HFFc6 (cell line): Measurements from ENCODE around the gene TMEM86B. TPM values are rescaled to one million over a fixed set of nuclear protein-coding genes. Genes with fewer than 3 reads are reported as not detected.

Experiments used
- DNase-seq: peaks from one replicate; pipeline ENCODE4 v3.0.0-alpha.2; 2018
- H3K27ac Mint-ChIP-seq: 2 replicates; pipeline ENCODE4 v1.8.0; 2020; ENCODE audit warnings: mild to moderate bottlenecking, mixed read lengths
- H3K27me3 Mint-ChIP-seq: 2 replicates; pipeline ENCODE4 v1.8.0; 2021; ENCODE audit warnings: mild to moderate bottlenecking, moderate library complexity, mixed read lengths; ENCODE audit not compliant: insufficient read depth
- H3K36me3 Mint-ChIP-seq: 2 replicates; pipeline ENCODE4 v1.8.0; 2021; ENCODE audit warnings: low read depth, mixed read lengths
- H3K4me1 Mint-ChIP-seq: 2 replicates; pipeline ENCODE4 v1.8.0; 2020; ENCODE audit warnings: low read depth, mixed read lengths
- H3K4me3 Mint-ChIP-seq: 2 replicates; pipeline ENCODE4 v1.8.0; 2020; ENCODE audit warnings: mild to moderate bottlenecking, moderate library complexity, mixed read lengths
- H3K9me3 Mint-ChIP-seq: 2 replicates; pipeline ENCODE4 v1.8.0; 2020; ENCODE audit warnings: mild to moderate bottlenecking, mixed read lengths
- total RNA-seq, 6 experiments: library from RNA; stranded (reverse); fragmentation: NEBNext Ultra II Directional; extraction: Animal tissue kit (Norgen Biotek cat#: 25700); gene quantifications; 2 replicates in 1 of 6; 3 replicates in 5 of 6; pipeline ENCODE4 v1.2.3, GENCODE V29; 2021
- TF ChIP-seq, protein P1 (sequence below): fragments of 200-600 bp; sonication (generic); IDR thresholded peaks from 2 replicates; pipeline ENCODE4 v1.5.0; 2021; ENCODE audit warnings: antibody characterized with exemption, mild to moderate bottlenecking

The TMEM86B gene
- total RNA-seq, 6 experiments from 2014 or later, result 1.8 to 2.7 (median 2.0) TPM

DNA sequence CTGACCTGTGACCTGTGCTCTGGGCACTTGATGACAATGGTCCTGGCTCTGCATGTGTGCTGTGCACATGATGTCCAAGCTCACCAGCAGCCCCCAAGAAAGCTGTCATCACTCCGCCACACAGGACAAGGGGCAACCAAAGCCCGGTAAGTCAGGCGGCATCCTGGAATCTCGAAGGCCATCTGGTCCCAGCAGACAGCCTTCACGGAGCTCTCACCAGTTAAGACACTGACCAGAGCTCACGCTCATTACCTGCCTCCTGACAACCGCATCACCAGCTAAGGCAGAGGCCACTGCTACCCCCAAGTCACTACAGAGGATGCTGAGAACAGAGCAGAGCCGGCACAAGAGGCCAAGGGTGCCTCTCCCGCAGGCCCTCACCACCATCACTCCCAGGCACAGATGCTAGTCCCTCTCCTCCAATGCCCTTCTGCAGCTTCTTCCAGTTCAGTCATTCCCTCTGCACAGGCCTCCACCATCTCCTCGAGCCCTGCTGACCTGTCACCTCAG is 19.7 kb upstream of the TMEM86B start:
- H3K27ac Mint-ChIP-seq, result peak overlapping the region; percentile 71
- no peaks in the 10 kb centered on the region for H3K9me3 Mint-ChIP-seq
- H3K36me3 Mint-ChIP-seq, result no peaks in the 10 kb centered on the region; the same call in 1 of the 2 replicates
- no peak overlapping the region for H3K4me3 Mint-ChIP-seq
- peaks cover 27% of the 10 kb centered on the region for H3K4me1 Mint-ChIP-seq
- no peak for DNase-seq
- TF ChIP-seq, protein P1, sequence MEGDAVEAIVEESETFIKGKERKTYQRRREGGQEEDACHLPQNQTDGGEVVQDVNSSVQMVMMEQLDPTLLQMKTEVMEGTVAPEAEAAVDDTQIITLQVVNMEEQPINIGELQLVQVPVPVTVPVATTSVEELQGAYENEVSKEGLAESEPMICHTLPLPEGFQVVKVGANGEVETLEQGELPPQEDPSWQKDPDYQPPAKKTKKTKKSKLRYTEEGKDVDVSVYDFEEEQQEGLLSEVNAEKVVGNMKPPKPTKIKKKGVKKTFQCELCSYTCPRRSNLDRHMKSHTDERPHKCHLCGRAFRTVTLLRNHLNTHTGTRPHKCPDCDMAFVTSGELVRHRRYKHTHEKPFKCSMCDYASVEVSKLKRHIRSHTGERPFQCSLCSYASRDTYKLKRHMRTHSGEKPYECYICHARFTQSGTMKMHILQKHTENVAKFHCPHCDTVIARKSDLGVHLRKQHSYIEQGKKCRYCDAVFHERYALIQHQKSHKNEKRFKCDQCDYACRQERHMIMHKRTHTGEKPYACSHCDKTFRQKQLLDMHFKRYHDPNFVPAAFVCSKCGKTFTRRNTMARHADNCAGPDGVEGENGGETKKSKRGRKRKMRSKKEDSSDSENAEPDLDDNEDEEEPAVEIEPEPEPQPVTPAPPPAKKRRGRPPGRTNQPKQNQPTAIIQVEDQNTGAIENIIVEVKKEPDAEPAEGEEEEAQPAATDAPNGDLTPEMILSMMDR, result no peak
- no peaks in the 10 kb centered on the region; the same call in none of the 2 replicates for H3K27me3 Mint-ChIP-seq

- TF ChIP-seq, protein P1, result no peak
- H3K27ac Mint-ChIP-seq, result peak overlapping the region; percentile 71
- DNase-seq, result peak; percentile 55
- H3K4me1 Mint-ChIP-seq, result peaks cover 27% of the 10 kb centered on the region
- no peaks in the 10 kb centered on the region for H3K9me3 Mint-ChIP-seq
- H3K27me3 Mint-ChIP-seq, result peaks cover 1% of the 10 kb centered on the region
- peaks cover 3% of the 10 kb centered on the region for H3K36me3 Mint-ChIP-seq
- no peak overlapping the region for H3K4me3 Mint-ChIP-seq
Observed at GRCh38 chr19:55247621-55248099, 19.1 kb upstream of the TMEM86B start.

DNA sequence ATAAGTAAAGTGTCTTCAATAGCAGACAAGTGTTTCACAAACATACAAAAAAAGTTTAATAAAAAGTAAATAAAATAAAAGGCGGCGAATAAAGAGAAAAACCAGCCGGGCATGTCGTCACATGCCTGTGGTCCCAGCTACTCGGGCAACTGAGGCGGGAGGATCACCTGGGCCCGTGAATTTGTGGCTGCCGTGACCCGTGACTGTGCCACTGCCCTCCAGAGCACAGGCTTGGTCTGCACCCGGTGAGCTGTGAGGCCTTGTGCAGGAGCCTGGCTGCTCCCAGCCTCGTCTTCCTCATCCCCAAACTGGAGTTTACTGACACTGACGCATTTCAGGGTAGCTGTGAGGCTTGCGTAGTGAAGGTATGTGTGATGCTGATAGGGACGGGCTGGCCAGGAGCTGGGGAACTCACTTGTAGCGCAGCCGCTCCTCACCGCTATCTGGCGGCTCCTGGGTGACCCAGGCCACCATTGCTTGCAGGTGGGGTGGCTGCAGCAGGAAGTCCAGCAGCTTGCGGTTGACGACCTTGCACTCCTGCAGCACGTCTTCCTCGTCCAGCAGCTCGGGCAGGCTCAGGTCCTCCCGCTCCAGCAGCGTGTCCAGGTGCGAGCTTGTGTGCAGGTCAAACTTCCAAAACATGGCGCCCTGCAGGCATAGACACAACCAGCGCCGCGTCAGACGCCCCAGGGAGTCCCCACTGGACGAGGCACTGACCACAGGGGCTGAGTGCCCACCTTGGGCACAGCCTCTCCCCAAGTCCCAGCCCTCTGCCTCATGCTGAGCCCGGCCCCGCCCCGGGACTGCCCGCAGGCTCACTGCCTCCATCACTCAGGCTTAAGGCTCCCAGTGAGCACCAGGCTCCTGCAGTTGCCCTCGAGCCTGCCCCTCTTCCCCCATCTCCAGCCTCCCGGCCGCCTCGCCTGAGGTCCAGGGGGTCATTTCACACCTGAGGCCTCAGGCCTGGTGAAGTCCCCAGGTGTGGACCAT is 18.2 kb upstream of the TMEM86B start:
- DNase-seq, result no peak
- H3K9me3 Mint-ChIP-seq, result no peaks in the 10 kb centered on the region
- peaks cover 1% of the 10 kb centered on the region for H3K27me3 Mint-ChIP-seq
- H3K4me1 Mint-ChIP-seq, result peaks cover 25% of the 10 kb centered on the region
- no peak overlapping the region for H3K27ac Mint-ChIP-seq
- TF ChIP-seq, protein P1, result no peak
- peaks cover 5% of the 10 kb centered on the region for H3K36me3 Mint-ChIP-seq
- H3K4me3 Mint-ChIP-seq, result no peak overlapping the region

GRCh38 chr19:55245236-55245904 is 16.8 kb upstream of the TMEM86B start:
- Mint-ChIP-seq H3K4me1 (peaks cover 14% of the 10 kb centered on the region), H3K4me3 (no peak overlapping the region), H3K9me3 (no peaks in the 10 kb centered on the region), H3K36me3 (peaks cover 8% of the 10 kb centered on the region), H3K27me3 (peaks cover 1% of the 10 kb centered on the region; the same call in 1 of the 2 replicates), H3K27ac (no peak overlapping the region)
- TF ChIP-seq, protein P1, result no peak
- no peak for DNase-seq

- Mint-ChIP-seq H3K27ac (no peak overlapping the region), H3K4me3 (no peak overlapping the region), H3K36me3 (peaks cover 10% of the 10 kb centered on the region), H3K9me3 (no peaks in the 10 kb centered on the region), H3K27me3 (peaks cover 1% of the 10 kb centered on the region; the same call in 1 of the 2 replicates), H3K4me1 (peaks cover 14% of the 10 kb centered on the region)
- no peak for DNase-seq
- TF ChIP-seq, protein P1, result no peak
Observed at GRCh38 chr19:55244004-55244680, 15.6 kb upstream of the TMEM86B start.
